MM.1S (cell line): ENCODE results near the gene PARD6B.

Source experiments
- CTCF ChIP-seq: fragments of 300-600 bp; sonication (generic); IDR thresholded peaks from 2 replicates; pipeline ENCODE4 v1.5.1; 2016; ENCODE audit warnings: antibody characterized with exemption, low read length, mixed read lengths
- EZH2 ChIP-seq: fragments of 300-600 bp; sonication (generic); optimal IDR thresholded peaks from 2 replicates; pipeline ENCODE3; 2017; ENCODE audit warnings: low read depth, mild to moderate bottlenecking, antibody characterized with exemption, low read length, mixed read lengths
- EZH2phosphoT487 ChIP-seq: fragments of 300-600 bp; sonication (generic); IDR thresholded peaks from 2 replicates; pipeline ENCODE4 v1.6.1; 2018; ENCODE audit warnings: antibody characterized with exemption, low read length

GRCh38 chr20:50735813-50736212, 4.4 kb downstream of the PARD6B start:
- TF ChIP-seq EZH2phosphoT487 (no peak), CTCF (no peak), EZH2 (no peak)
